GM18498 (cell line): ENCODE data around the gene B9D1.
A peak's percentile ranks its signal among the peaks of the same experiment; 100 is the strongest.

Source experiments
- ATAC-seq: cut with Tn5 transposase; IDR thresholded peaks from one replicate; pipeline ENCODE4 v1.9.1; 2021; ENCODE audit warnings: mild to moderate bottlenecking, moderate library complexity; ENCODE audit not compliant: unreplicated experiment

B9D1 gene, protein sequence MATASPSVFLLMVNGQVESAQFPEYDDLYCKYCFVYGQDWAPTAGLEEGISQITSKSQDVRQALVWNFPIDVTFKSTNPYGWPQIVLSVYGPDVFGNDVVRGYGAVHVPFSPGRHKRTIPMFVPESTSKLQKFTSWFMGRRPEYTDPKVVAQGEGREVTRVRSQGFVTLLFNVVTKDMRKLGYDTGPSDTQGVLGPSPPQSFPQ

DNA sequence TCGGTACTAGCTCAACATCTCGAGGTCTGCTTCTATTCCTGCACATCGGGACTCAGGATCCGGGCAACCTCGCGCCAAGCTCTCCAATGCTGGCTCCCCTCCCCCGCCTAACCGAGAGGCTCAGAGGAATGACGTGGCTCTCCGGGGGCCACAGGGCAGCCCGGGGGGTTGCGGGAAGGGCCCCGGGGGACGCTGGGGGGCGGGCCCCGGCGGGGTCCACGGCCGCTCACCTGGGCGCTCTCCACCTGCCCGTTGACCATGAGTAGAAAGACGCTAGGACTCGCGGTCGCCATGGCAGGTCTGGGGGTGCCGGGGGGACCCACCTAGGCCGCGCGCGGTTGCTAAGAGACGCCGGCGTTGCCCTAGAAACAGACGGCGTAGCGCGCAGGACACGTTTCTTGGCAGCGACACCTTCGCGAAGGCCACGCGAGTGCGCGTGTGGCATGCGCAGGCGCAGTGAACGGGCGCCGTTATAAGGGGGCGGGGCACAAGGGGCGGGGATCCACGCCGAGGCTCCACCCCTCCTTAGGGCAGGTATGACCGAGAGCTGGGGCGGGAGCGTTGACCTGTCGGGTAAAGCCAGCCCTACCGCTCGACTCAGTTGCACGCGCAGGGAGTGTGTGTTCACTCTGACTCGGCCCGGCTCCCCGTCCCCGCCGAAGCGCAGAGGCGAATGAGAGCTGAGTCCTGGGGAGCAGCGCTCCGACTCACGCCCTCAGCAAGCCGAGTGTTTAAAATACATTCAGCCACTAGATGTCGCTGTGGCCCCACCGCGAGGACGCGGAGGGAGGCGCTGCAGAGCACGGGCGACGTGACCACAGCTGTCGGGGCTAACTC, at the start of gene B9D1:
B9D1 (minus strand) TSS at position 447 of the 837 bp plus-strand sequence; CDS start at position 293, 154 bp downstream.
- peak; percentile 81 for ATAC-seq

DNA sequence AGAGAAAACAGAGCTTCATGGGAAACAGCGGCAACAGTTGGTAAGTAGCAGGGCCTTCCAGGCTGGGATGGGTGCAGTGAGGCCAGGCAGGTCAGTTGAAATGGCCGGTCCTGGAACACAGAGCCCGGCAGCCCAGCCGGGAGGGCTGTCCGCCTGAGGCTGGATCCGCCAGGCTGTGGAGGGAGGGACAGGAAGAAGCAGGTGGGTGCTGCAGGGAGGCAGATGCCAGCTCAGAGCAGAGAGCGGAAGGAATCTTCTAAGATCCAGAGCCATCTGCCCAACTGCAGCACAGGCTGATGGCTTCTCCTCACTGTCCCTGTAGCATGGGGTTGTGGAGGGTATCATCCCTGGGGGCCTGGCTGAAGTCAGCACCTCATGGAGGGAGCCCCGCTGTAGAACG, 49.1 kb upstream of the B9D1 start:
- no peak for ATAC-seq

DNA sequence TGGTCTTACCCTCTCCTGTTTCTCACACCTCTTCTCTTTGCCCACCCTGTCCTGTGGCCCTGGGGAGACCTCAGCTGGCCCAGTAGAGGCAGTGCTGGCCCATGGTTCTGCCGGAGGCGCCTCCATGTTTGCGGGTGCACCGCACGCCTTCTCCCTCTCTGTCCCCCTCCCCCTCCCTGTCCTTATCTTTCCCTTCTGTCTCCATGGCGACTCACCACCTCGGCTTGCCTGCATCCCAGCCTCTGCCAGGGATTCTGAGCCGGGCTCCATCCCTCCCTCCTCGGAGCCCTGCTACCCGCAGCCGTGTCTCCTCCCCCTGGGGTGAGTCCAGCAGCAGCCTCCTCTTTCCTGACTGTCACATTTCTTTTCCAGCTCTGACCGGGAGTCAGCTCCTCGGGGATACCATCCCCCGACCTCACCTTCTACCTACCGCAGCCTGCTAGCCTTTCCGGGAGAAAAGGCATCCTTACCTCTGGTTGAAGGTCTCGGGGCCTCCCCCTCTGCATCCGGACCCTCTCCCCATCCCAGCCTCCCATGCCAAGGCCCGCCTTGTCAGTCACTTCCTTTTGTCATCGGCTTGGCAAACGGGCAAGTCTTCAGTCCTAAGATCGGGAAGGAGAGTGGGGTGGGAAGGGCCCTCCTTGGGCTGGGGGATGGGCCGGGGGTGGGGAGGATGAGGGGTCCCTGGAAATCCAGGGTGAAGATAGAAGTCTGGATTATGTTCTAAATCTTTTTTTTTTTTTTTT, 48.5 kb upstream of the B9D1 start, which contains the start of gene RNF112:
RNF112 (plus strand) TSS at position 358 of the 746 bp plus-strand sequence; CDS start at position 535, 177 bp downstream.
- ATAC-seq, result no peak

DNA sequence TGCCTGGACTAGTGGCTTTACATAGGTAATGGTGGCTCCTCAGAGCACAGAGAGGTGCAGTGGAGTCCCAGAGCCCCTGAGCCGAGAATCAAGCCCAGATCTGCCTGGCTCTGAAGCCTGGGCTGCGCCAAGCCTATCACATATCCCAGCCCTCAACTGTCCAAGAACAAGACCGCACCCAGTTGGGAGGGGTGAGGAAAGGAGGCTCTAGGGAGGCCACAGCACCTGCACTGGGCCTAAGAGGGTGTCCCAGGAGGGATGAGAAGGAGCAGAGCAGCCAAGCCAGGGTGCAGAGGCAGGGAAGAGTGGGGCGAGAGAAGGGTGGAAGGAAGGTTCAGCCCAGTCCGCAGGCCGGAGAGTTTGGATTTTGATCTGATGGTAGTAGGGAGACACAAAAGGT, 47.6 kb upstream of the B9D1 start:
- ATAC-seq, result no peak

DNA sequence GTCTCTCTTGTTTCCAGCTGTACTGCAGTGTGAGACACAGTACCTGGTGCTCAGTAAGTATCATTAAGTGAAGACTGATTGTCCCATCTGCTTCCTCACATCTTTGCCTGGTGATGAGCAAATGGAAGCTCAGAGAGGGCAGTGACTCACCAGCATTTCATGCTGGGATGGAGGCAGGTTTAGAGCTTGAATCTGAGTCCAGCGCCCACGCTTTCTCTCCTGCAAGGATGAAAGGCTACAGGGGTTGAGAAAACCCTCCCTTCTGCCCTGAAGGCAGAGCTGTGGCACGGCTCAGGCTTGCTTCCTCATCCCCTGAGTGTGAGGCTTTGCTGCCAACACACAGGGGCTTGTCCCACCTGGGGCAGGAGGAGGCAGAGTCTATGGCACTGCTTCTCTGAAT, 47.0 kb upstream of the B9D1 start:
- ATAC-seq, result no peak

DNA sequence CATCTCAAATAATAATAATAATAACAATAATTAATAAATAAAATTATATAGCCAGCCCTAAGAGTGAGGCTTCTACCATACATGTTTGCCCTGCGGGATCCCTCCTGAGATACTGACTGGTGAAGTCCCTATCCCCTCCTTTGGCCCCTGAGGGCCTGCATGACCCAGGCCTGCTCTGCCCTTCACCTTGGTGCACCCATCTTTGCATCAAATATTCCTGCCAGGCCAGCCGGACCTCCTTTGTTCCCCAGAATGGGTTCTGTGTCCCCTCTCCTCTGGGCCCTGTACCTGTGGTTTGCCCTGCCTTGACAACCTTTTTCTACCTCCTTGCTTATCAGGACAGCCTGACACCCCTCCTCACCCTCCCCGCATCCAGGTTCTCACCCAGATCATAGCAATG, 46.5 kb upstream of the B9D1 start:
- no peak for ATAC-seq

DNA sequence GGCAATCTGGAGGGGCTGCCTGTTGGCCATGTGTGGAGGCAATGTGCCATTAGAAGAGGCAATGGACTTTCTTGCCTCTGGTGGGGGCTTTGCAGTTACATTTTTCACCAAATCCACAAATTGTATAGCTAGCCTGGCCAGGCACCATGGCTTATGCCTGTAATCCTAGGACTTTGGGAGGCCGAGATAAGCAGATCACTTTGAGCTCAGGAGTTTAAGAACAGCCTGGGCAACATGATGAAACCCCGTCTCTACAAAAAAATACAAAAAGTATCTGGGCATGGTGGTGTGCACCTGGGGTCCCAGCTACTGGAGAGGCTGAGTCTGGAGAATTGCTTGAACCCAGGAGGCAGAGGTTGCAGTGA, 45.8 kb upstream of the B9D1 start:
- ATAC-seq, result no peak

DNA sequence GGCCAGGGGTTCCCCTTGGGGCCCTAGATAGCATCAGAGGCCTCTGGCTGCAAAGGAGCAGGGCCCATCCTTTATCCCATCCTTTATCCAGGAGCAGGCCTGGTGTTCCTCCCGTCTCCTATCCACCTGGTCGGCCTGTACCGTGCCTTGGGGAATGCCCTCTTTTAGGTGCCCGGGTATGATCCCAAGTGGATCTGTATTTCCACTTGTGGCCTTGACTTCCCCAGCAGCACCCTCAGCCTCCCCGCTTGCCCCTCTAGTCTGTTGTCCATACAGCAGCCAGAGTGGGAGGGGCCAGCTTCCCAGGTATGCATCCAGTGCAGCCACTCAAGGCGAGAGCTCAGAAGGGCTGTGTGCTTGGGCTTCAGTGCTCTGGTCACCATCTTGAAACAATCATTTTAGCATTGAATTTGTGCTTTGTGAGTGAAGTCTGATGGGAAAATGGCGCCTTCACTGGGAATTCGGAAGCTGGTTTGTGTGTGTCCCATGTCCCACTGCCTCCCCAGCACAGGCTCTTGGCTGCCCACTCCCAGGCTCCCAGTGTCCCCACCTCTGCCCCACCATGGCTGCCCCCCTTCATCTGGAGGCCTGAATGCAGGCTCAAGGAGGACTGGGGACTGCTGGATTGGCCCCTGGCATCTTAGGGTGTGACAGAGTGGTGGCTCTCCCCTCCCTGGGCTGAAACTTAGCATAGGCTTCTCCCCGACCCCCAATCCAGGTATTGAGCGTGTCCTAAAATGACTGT, 45.2 kb upstream of the B9D1 start:
- ATAC-seq, result no peak

DNA sequence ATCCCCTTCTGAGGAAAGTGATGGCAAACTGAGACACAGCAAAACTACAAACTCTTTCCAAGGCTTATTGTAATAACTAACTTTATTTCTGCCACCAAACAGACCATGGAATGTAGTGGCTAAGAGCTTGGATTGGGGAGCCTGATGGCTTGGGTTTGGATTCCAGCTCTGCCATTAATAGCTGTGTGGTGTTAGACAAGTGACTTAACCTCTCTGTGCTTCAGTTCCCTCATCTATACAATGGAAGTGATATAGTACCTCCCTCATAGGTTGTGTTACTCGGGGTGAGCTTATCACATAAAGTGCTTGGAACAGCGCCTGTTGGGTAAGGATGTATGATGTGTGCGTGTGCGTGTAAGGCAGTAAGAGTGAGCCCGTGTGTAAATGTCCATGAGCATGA, 42.6 kb upstream of the B9D1 start:
- ATAC-seq, result no peak

DNA sequence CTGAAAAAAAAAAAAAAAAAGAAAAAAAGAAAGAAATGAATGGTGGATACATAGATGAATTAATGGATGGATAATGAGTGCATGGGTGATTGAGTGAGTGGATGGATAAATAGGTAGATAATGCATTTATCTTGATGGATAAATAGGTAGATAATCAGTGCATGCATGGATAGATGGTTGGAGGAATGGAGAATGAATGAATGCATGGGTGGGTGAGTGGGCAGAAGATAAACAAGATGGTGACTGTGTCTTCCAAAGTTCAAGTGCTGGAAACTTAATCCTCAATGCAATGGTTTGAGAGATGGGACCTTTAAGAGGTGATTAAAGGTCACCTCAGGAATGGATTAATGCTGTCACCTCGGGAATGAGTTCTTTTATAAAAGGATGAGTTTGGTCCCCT, 41.7 kb upstream of the B9D1 start:
- no peak for ATAC-seq

DNA sequence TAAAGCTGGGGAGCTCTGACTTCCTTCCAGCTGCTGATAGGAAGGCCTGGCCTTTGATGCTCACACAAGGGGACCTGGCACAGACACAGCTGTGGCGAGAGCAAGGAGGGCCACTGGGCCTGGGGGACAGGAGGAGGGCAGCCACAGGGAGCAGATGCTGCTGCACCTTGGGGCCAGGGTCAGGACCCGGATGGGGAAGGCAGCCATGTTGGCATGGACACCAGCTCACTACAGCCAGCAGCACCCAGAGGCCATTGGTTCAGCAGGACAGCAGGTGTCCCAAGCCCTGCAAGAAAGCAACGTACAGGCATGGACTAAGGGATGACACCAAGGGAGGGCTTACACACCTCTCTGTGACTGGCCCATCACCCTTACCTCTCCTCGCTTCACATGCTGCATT, 40.5 kb upstream of the B9D1 start:
- no peak for ATAC-seq

DNA sequence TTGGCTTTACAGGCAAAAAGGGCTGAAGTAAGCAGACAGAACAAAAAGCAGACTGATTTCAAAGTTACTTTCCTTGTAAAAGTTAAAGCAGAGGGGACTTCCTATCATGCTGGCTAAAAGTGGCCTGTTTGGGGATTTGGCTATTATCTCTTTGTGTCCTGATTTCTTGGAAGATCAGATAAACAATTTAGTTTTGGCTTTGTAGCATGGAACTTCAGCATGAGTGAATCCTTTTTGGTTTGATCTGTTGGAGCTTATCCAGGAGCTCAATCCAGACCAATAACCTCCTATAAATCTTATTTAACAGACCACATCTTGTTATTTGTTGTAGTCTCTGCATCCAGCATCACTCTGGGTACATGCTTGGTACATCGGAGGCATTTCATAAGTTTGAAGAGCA, 39.6 kb upstream of the B9D1 start:
- ATAC-seq, result no peak

DNA sequence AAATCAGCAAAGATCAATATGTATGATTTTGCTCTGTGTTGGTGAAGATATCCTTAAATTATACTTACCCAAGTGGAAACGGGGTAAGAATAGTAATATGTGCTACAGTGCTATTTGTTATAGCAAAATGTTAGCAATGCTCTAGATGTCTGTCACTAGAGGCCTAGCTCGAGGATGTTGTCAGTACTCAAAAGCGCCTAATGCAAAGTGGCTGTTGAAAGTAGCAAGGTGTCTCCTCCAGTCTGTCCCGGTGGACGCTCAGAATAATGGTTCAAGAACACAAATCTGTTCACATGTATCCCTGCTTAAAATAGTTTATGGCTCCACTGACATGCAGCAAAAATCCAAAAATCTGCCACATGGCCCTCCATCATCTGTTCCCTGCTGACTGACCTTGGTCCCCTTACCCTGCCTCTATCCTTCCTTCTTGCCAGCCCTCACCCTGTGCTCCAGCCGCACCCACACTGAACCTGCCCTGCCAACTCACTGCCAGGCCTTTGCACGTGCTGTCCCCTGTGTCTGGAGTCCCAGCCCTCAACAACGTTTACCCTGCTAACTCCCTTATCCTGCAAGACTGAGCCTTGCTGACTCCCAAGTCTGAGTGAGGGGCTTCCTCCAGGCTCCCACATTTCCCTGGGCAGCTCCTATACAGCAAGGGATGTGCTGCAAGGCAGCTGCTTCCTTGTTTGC, 38.9 kb upstream of the B9D1 start:
- ATAC-seq, result no peak

DNA sequence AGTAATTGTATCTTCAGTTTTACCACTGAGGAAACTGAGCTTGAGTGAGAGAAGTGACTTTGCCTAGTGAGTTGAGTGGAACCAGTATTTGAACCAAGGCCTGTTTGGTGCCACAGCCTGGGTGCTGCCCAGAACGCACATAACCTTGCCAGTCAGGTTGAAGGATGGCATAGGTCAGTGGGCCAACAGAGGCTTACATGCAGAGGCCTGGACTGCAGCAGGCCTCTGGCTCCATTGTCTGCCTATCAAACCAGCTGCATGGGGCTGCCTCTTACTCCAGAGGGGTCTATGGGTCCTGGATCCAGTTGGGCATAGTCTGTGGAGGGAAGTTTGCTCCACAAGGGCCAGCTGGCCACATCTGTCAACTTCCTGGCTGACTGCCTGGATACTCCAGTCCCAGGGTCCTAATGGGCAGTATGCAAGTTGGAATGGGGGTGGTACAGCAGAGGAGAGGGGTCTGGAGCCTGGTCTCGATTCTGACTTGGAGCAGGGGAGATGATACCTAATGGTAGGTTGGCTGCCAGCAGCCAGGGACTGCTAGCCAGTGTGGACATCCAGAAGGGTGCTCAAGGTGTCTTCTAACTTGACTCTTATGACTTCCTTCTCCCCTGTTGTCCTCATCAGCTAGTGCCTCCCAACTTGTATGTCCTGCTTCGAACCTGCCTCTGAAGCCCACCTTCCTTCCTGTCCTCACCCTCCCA, 37.4 kb upstream of the B9D1 start:
- ATAC-seq, result no peak

DNA sequence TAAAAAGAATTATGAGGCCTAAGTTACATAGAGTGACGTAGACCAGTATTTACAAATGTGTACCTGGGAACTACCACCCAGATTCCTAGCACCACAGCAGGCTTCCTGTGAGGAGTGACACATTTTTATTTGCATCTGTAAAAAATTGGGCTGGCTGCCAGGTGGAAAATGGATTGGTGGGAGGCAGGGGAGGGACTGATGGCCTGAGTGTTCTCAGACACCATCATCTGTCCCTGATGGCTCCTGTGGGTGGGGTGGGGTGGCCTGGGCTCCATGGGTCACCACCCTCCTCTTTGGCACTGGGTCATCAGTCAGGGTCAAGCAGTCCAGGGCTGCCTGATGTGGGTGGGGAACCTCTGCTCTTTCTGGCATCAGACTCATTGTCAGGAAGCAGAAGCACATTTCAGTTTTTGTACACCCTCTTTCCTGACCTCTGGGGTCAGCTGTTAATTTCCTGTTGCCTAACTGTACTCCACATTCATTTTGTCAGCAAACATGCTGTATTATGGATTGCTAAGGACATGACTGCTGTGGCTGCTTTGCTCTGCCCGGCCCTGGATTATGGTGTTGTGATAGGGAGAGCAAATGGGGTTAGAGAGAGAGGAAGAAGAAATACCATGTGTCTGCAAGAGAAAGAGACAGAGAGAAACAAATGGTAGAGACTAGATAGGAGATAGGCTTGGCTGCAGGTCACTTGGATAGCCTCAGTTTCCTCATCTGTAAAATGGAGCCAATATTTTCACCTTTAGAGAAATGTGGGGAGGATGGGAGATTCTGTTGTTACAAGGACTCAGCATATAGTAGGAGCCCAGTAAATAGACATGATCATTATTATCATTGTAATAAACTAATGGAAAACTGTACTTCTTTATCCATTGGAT, 36.0 kb upstream of the B9D1 start:
- no peak for ATAC-seq

DNA sequence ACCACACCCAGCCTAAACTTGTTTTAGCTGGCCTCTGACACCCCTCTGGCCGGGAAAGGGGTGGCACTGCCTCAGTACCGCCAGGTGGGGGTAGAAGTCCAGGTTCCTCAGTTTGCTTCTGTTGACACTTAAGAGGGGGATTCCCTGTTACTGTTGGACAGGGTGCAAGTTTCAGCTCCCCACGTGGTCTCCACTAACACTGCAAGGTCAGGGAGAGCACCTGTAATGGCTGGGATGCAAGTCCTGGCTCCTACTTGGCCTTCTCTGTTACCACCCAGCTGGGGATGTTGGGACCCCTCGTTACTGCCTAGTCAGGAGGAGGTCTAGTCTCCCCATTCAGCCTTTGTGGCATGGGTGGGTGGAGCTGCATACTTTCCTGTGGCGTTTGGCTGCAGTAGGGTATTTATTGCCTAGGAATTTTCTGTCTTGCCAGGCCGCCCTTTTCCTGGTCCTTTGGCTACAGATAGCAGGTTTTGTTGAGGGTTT, 35.1 kb upstream of the B9D1 start:
- no peak for ATAC-seq

DNA sequence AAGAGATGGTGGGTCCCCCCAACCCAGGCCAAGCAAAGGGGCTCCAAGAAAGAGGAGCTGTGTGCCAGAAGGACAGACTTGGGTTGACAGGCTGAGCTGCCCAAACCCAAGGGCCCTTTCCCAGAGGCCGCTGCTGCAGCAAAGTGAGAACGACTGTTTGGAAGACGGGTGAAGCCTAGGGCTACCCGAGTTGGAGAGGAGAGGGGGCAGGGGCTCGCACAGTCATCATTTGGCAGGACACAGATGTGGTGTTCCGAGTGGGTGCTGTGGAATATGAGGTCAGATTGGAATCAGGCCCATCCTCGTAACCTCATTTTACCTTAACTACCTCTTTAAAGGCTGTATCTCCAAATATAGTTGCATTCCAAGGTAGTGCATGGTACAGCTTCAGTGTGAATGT, 29.8 kb upstream of the B9D1 start:
- ATAC-seq, result no peak

DNA sequence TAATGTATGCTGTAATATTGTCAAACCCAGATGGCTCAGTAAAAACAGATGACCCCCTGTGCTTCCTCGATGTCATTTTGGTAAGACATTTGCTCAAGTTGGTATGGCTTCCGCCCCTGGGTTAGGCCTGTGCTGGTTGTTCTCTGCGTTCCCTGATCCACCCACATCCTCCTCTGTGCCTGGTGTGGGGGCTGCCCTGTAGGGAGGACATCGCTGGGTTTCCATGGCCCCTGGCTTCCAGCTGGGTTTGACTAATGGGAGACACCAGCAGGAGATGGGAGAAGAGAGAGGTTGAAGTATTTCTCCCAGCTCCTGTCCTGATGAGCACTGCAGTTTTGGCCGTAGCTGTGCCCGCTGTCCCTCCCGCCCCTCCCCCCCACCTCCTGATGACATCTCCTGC, 28.9 kb upstream of the B9D1 start:
- ATAC-seq, result no peak

DNA sequence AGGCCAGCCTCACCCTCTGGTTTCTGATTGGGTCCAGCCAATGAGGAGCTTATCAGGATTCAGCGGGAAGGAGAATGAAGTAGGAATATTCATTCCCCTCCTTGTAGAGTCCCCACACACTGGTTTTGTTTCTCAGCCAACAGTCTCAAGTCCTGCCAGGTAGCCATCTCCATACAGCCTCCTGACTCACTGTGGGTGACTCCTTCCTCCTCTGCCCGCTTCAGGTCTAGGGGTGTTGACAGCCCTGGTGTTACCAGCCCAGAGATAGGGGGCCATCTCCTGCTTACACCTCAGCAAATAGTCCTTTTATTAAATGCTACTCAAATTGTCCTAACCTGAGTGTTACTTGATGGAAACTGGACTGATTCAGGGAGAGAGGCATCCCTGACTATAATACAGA, 28.4 kb upstream of the B9D1 start:
- no peak for ATAC-seq
